SK-N-SH treated with all-trans-retinoic acid at 6 μM for 48 hours (cell line): ENCODE results near the gene MAGI3.

Source experiments
- ARNTL ChIP-seq: fragments of 450-650 bp; formaldehyde crosslinking; IDR thresholded peaks from 2 replicates; pipeline ENCODE4 v1.5.0; 2020; ENCODE audit warnings: low read depth, mild to moderate bottlenecking, moderate library complexity, borderline replicate concordance
- BACH2 ChIP-seq: fragments of 250-450 bp; sonication (Bioruptor Pico); IDR thresholded peaks from 2 replicates; pipeline ENCODE4 v1.9.0; 2021; ENCODE audit warnings: mild to moderate bottlenecking, borderline replicate concordance
- ZFP30 ChIP-seq: fragments of 450-650 bp; formaldehyde crosslinking; IDR thresholded peaks from 2 replicates; pipeline ENCODE4 v1.5.0; 2022; ENCODE audit warnings: mild to moderate bottlenecking, moderate library complexity
- TF ChIP-seq, protein P1 (sequence below): fragments of 250-450 bp; sonication (Bioruptor Pico); IDR thresholded peaks from 2 replicates; pipeline ENCODE4 v1.5.1; 2021; ENCODE audit warnings: mild to moderate bottlenecking, moderate library complexity
- TF ChIP-seq, protein P2 (sequence below): fragments of 250-450 bp; sonication (Bioruptor Pico); IDR thresholded peaks from 2 replicates; pipeline ENCODE4 v1.8.0; 2020; ENCODE audit warnings: mild to moderate bottlenecking, moderate library complexity, borderline replicate concordance

DNA sequence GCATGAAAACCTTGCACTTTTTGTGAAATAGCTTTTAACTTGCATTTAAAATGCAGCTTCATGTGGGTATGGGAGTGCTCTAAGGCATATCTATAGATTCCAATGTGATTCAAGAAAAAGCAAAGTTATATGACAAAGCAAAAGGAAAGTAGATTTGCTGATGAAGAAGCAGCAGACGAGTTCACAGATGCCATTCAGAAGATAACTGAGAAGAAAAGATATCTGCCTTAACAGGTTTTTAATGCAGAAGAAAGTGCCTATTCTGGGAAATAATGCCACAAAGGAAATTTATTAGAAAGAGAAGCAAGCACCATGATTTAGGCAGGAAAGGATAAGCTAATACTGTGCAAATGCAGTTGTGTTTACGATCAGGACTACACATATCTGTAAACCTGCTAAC, 300.9 kb downstream of the MAGI3 start:
- TF ChIP-seq, protein P1, sequence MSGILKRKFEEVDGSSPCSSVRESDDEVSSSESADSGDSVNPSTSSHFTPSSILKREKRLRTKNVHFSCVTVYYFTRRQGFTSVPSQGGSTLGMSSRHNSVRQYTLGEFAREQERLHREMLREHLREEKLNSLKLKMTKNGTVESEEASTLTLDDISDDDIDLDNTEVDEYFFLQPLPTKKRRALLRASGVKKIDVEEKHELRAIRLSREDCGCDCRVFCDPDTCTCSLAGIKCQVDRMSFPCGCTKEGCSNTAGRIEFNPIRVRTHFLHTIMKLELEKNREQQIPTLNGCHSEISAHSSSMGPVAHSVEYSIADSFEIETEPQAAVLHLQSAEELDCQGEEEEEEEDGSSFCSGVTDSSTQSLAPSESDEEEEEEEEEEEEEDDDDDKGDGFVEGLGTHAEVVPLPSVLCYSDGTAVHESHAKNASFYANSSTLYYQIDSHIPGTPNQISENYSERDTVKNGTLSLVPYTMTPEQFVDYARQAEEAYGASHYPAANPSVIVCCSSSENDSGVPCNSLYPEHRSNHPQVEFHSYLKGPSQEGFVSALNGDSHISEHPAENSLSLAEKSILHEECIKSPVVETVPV (CRISPR knock-in tag): no peak
- TF ChIP-seq BACH2 (CRISPR knock-in tag) (no peak), ZFP30 (CRISPR knock-in tag) (no peak), ARNTL (CRISPR knock-in tag) (no peak)
- TF ChIP-seq, protein P2, sequence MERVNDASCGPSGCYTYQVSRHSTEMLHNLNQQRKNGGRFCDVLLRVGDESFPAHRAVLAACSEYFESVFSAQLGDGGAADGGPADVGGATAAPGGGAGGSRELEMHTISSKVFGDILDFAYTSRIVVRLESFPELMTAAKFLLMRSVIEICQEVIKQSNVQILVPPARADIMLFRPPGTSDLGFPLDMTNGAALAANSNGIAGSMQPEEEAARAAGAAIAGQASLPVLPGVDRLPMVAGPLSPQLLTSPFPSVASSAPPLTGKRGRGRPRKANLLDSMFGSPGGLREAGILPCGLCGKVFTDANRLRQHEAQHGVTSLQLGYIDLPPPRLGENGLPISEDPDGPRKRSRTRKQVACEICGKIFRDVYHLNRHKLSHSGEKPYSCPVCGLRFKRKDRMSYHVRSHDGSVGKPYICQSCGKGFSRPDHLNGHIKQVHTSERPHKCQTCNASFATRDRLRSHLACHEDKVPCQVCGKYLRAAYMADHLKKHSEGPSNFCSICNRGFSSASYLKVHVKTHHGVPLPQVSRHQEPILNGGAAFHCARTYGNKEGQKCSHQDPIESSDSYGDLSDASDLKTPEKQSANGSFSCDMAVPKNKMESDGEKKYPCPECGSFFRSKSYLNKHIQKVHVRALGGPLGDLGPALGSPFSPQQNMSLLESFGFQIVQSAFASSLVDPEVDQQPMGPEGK: no peak
